Measurements from ENCODE around the gene PLET1.

DNA sequence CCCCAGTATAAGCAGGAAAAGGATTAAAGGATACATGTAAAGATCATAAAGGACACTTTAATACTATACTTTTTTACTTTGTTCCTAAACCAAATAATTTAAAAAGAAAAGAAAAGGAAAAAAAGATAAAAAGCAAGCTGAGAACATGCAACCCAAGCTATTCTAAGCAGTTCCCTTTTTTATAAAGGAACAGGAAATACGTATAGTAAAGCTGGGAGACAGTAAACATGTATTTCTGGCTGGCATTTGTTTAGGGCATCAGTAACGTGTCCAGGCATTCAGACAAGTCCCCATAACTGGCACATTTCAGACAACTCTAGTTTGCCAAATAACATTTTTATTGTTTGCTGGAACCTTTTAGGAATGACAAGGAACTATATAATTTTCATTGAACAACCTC is 60.4 kb downstream of the PLET1 start:
- TF ChIP-seq FUS (optimal IDR thresholded peaks at IDR 0.05; ENCODE audit: low read depth, low read length) (no peak), ZKSCAN1 (IDR thresholded peaks at IDR 0.05; ENCODE audit: low read depth, low read length) (no peak), FOXK1 (CRISPR knock-in tag; IDR thresholded peaks at IDR 0.05; ENCODE audit: borderline replicate concordance) (no peak), NEUROD1 (IDR thresholded peaks at IDR 0.05; ENCODE audit: borderline replicate concordance, low read depth, low read length, partially characterized antibody) (no peak), SP1 (CRISPR knock-in tag; IDR thresholded peaks at IDR 0.05) (no peak), NCOA2 (IDR thresholded peaks at IDR 0.05; ENCODE audit: partially characterized antibody in 2 of 2) (no peak)
- TF ChIP-seq, protein P1, sequence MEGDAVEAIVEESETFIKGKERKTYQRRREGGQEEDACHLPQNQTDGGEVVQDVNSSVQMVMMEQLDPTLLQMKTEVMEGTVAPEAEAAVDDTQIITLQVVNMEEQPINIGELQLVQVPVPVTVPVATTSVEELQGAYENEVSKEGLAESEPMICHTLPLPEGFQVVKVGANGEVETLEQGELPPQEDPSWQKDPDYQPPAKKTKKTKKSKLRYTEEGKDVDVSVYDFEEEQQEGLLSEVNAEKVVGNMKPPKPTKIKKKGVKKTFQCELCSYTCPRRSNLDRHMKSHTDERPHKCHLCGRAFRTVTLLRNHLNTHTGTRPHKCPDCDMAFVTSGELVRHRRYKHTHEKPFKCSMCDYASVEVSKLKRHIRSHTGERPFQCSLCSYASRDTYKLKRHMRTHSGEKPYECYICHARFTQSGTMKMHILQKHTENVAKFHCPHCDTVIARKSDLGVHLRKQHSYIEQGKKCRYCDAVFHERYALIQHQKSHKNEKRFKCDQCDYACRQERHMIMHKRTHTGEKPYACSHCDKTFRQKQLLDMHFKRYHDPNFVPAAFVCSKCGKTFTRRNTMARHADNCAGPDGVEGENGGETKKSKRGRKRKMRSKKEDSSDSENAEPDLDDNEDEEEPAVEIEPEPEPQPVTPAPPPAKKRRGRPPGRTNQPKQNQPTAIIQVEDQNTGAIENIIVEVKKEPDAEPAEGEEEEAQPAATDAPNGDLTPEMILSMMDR (IDR thresholded peaks at IDR 0.05 in 2 of 3, conservative IDR thresholded peaks at IDR 0.05 in 1 of 3; ENCODE audit: insufficient read depth in 2 of 3, low read depth in 1 of 3, low read length in 3 of 3), result no peak
- TF ChIP-seq, protein P2, sequence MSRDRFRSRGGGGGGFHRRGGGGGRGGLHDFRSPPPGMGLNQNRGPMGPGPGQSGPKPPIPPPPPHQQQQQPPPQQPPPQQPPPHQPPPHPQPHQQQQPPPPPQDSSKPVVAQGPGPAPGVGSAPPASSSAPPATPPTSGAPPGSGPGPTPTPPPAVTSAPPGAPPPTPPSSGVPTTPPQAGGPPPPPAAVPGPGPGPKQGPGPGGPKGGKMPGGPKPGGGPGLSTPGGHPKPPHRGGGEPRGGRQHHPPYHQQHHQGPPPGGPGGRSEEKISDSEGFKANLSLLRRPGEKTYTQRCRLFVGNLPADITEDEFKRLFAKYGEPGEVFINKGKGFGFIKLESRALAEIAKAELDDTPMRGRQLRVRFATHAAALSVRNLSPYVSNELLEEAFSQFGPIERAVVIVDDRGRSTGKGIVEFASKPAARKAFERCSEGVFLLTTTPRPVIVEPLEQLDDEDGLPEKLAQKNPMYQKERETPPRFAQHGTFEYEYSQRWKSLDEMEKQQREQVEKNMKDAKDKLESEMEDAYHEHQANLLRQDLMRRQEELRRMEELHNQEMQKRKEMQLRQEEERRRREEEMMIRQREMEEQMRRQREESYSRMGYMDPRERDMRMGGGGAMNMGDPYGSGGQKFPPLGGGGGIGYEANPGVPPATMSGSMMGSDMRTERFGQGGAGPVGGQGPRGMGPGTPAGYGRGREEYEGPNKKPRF (IDR thresholded peaks at IDR 0.05; ENCODE audit: low read depth, low read length), result no peak
- TF ChIP-seq, protein P3, sequence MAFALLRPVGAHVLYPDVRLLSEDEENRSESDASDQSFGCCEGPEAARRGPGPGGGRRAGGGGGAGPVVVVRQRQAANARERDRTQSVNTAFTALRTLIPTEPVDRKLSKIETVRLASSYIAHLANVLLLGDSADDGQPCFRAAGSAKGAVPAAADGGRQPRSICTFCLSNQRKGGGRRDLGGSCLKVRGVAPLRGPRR (CRISPR knock-in tag; IDR thresholded peaks at IDR 0.05), result no peak
- TF ChIP-seq, protein P4, sequence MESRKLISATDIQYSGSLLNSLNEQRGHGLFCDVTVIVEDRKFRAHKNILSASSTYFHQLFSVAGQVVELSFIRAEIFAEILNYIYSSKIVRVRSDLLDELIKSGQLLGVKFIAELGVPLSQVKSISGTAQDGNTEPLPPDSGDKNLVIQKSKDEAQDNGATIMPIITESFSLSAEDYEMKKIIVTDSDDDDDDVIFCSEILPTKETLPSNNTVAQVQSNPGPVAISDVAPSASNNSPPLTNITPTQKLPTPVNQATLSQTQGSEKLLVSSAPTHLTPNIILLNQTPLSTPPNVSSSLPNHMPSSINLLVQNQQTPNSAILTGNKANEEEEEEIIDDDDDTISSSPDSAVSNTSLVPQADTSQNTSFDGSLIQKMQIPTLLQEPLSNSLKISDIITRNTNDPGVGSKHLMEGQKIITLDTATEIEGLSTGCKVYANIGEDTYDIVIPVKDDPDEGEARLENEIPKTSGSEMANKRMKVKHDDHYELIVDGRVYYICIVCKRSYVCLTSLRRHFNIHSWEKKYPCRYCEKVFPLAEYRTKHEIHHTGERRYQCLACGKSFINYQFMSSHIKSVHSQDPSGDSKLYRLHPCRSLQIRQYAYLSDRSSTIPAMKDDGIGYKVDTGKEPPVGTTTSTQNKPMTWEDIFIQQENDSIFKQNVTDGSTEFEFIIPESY (CRISPR knock-in tag; IDR thresholded peaks at IDR 0.05), result no peak
